ENCODE results near the gene FBXW8.

FBXW8 gene

DNA sequence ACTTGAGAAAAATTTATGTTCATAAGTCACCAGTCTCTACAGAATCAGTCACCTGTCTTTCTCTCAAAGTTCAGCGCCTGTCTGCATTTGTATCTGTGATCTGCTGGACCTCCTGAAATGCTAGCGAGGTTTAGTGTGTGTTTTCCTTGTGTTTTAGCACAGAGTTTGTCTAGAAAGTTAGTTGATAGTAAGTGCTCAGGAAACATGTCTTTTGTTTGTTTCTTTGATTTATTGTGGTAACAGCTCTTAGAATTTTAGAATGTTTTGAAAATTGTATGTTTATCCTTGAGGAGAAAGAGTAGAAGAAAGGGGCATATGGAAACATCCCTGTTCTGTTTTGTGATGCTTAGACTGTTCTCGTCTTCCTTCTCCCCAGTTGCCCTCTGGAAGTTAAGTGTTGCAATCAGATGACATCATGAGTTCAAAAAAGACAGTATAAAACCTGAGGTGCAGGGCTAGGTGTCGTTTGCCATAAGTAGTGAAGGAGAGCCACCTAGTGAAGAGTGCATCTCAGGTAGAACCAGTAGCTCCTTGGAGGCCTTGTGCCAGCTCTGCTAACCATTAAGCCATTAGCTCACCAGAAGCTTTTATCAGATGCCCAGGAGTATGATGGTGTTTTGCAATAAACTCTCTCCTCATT, 44.8 kb downstream of the FBXW8 start:
- no peak for DNase-seq (ENCODE audit: low read depth in 2 of 2)

DNA sequence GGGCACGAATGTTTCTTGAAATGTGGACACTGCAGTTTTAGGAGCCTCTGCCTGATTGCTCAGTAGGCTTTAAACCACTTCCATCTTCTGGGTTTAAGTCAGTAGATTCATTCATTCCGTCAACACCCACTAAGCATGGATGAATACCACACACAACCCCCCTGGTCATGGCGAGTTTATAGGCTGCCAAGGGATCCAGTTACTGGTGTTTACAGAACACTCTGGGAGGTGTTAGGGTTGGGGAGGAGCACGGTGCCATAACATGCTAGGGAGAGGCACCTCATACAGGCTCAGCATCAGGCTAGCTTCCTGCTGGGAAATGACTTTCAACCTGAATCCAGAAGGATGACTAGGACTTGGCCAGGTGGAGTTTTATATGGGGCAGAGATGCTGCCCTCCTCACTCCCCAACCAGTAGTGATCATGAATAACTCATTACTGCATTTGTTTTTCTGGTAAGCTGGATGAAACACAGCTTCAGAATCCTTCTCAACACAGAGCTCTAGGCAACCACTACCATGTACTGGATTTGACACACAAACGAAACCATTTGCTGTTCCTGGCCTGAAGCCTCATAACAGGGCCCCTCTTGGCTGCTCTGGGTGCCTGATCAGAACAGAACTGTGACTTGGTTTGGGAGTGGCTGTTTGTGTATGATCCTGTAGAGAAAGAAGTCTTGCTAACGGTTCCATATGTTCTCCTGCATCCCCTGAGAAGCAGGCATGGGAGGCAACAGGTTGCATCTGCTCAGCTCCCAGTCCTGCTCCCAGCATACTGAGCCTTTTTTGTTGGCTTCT, 47.9 kb downstream of the FBXW8 start:
- no peak for DNase-seq (ENCODE audit: low read depth in 2 of 2)

DNA sequence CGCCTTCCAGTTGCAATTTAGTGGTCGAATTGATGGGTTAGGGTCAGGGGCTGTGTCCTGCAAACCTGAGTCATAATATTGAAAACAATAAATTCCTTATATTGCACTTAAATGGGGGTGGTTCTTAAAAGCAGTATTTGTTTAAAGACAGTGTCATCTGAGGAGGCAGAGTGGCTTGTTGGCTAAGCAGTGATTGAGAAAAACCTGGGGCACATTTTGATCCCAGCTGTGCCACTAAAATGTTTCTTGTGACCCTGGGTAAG, 48.4 kb downstream of the FBXW8 start:
- no peak for DNase-seq (ENCODE audit: low read depth in 2 of 2)

DNA sequence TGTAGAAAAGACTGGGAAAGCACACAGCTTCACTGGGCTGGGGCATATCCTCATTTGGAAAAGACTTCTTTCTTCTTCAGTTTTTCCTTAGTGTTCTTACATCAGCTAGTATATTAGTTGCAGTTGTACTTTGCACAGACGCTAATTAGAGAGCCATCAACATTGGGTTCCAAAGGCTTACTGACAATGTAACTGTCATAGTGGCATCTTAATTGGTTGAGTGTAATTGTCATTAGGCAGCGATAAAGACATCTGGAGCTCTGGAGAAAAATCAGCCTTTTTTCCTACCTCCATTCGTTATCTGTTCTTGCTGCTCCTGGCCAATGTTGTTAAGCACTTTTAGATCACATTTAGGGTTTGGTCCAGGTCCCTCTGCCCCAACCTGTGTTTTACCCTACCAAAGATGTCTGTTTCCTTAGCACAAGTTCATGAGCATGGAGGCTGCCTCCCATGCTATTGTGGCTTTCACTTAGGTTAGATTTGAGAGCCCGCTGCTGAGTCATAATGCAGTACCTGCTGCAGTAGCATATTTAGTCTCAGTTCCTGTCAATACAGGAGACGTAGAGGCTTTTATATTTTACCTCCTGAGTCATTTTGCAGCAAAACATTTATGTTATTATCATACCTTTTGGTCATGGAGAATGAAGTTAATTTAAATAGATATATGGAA, 49.2 kb downstream of the FBXW8 start:
- DNase-seq (ENCODE audit: low read depth in 2 of 2), result no peak

DNA sequence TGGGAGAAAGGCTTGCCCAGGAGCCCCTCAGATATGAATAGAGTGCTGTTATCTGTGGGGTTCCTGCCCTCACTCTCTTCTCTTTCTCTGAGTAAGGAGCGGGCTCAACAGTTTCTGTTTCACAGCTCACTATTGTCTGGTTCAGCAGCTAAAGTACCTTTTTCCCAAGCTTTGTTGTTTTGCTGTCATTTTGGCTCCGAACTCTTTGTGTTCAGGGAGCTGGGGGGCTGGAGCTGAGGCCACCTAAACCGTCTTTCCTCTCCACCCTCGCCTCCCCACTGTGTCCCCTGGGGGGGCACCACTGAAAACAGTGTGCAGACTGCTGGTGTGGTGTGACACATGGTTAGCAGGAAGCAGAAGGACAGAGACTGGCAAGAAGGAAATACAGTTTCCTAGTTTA, 51.4 kb downstream of the FBXW8 start:
- no peak for DNase-seq (ENCODE audit: low read depth in 2 of 2)

DNA sequence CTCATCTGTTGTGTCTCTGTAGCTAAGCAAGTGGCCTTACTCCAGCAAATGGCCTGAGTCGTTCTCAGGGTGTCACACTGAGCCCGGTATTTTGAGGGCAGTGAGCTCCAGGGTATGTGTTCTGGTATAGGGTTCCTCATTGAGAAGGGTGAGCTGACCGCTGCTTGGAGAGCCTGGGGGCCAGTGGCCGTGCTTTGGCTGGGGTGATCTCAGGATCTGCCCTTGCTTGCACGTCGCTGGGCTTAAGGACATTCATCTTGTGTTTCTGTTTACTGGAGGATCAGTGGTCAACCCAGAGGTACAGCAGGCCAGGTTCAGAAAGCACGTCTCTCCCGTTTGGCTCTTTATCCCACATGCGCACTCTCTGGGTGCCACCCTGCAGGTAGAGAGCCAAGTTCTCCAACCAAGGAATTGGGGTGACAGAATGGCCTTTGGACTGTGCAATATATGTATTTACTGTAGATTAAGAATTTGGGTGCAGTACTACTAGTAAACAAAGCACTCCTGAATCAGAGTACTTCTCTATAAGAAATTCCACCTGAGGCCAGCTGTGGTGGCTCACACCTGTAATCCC, 52.1 kb downstream of the FBXW8 start:
- no peak for DNase-seq (ENCODE audit: low read depth in 2 of 2)

DNA sequence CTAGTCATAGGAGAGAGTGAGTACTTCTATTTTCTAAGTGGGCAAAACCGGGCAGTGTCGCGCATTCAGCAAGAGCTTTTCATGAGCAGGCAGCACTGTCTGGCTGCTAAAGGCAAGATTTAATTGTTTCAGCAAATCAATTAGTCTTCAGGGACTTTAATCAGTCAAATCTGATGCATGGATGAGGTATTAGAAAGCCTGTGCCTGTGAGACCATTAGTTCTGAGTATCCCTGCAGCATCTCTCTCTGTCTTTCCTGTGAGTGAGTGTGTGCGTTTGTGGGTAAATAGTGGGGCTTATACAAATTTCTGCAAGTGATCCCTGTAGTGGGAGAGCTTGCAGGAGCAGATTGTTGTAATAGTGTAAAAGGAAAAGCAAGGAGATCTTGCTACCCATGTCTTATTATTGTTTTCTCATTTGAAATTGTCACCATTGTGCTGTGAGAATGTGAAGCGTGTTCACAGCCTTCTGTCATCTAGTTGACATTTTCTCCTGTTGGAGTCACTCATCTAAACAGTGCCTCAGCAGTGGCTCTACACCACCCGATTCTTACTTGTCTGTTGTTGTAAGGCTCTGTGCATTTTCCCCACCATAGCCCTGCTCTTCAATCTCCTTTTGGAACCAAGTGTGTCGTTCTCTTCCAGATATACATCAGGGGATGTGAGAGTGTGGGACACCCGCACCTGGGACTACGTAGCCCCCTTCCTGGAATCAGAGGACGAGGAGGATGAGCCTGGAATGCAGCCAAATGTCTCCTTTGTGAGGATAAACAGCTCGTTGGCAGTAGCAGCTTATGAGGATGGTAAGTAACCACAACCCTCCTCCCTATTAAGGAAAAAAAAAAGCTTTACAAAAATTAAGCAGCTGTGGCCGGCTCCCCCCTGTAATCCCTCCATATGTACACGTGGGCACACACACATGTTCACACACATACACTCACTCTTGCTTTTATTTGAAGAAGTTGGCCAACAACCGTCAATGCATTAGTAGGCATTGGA, 53.6 kb downstream of the FBXW8 start:
- DNase-seq (ENCODE audit: low read depth in 2 of 2), result no peak

DNA sequence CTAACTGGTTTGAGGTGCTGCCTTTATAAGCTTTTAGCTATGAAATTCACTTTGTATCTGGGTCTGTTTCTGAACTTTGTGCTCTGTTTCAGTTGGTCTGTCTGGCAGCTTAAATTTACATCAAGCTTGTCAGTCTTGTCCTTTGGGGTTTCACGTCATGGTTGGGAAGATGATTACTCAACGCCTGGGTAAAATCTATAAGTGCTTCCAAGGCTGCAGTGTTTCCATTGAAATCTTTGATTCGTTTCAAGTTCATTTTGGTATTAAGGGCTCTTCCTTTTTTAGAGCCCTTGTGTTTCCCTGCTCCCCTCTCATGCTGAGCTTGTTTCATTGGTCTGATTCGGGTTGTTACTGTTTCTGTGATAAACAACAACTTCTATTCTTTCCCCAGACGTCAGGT, 58.2 kb downstream of the FBXW8 start:
- DNase-seq (ENCODE audit: low read depth in 2 of 2), result no peak

DNA sequence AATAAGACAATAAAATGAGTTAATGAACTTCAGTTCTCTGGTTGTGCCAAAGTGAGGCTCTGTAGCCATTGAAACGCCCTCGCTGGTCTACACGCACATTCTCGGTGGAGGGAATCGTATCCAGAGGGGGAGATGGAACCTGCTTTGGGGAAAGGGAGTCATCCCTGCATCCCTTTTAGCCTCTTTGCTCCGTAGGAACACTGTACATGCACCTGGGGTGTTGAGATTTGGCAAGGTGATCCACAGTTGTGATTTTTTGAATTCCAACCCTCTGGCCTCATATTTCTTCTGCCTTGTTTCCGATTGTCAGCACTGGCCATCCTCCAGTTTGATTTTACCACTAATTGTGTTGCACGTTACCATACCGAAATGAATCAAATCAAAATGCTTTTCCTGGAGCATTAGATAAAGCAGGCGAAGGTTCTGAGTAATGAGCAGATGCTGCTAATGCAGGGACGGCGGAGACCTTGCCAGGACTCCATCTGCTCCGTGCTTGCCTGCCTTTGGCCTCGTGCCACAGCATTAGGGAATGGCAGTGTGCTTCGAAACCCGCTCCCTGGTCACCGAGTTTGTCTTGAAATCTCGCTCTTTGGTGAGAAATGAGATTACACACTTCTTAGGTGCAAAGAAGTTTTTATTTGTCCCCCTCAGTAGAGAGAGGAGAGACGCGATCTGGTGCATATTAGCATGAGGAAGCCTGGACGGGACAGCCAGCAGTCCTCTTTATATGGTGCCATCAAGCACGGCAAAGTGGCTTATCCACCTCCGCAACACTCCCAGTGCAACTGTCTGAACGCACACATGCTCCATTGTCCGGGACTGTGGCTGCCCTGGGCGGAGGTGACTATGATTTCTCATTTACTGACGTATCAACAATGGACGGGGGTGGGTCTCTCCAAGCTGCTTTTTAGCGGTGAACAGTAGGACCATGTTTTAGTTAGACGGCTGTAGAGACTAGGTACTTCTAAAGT, 59.1 kb downstream of the FBXW8 start:
- DNase-seq (ENCODE audit: low read depth in 2 of 2), result no peak

DNA sequence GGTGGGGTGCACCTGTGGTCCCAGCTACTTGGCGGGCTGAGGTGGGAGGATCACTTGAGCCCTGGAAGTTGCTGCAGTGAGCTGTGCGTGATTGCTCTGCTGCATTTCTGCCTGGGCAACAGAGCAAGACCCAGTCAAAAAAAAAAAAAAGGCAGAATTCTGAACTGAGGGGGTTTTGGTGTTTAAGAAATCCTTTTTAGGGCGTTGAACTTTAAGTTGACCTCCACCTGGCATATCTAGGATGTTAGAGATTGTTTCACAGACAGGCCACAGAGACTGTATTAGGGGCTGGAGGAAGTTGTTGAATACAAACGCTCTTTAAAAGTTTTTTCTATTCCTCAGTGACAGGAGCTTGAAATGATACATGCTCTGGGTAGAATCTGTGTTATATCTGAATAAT, 60.5 kb downstream of the FBXW8 start:
- DNase-seq (ENCODE audit: low read depth in 2 of 2), result no peak

DNA sequence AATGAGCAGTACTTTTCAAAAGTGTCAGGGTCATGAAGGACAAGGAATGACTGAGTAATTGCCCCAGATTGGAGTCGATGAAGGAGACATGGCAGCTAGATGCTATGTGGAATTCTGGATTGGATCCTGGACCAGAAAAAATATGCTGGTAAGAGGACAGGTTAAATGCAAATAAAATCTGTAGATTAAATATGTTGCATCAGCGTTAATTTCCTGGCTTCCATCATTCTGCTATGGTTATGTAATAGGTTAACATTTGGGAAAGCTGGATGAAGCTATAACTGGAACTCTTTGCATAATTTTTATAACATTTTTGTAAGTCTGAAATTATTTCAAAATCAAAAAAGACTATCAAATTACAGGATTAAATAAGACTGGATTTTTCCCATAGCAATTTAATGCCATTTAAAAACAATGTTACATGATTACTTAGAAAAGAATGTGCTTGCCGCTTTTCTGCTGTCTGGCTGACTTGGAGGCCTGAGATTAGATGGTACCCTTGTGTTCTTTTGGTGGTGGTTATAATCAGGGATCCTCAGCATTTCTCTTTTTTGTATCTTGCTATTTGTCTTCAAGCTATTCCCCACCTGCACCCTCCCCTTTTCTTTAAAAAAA, 65.1 kb downstream of the FBXW8 start:
- DNase-seq (ENCODE audit: low read depth in 2 of 2), result no peak

DNA sequence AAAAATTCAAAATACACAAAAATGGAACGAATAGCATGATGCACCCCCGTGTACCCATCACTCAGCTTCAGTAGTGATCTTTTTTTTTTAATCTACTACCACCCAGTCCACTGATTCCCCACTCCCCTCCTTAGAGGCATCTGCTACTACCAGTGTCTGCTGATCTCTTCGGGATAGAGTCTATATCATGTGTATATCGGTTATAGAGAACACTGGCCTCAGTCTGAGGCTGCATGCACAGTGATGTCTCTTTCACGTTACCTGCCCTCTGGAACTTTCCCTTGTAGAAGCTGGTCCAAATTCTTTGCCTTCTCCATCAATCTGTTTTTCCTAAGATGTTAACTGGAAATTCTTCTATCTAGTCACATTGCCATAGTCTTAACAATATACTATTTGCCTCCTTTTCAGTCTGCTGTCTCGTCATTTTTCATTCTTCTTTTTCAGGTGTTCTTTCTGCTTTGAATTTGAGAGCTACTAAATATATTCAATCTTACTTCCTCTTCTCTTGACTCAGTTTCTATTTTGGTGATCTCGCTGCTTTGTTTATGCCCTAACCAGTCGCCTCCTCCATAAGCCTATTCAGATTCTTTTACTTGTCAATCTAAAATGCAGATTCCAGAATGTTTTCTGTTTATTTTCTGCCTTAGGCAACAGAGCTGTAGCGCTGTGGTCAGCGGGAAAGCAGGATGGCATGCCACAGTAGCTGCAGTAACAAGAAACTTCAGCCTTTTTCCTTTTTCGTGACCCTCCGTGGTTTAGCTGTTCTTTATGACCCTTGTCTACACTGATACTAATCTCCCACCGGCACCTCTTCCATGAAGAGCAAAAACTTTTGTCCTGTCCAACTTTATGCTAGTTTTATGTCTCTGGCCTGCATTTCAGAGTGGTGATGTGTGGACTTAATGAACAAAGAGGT, 67.0 kb downstream of the FBXW8 start:
- DNase-seq (ENCODE audit: low read depth in 2 of 2), result no peak

DNA sequence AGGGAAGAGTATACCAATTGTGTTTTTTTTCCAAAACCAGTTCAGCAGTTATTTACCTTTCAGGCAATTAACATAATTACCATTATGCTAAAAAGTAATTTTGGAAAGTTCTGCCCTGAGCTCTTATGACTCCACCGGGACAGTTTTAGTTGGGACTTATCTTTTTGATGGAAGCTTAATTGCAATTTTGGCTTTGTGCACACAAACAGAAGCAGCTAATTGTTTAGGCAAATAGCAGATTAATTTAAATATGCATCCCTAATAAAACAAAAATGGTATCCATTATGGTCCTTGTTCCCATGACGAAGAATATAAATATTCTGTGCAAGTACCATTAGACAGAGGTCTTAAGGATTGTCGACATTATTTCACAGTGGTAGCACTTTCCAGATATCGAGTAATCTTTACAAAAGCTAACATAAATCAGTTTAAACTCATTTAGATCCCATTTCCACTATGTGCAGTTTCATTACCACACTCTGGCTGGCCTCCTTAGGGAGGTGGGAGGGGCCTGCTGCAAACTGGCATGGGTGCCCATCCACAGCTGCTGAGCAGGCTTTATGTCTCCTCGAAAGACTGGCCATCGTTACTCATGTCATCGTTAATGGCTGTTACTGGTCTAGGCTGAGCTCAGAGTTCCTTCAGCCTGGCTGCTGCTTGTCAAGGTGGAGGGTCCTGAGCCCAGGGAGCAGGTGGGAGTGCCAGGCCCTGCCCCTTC, 68.2 kb downstream of the FBXW8 start:
- no peak for DNase-seq (ENCODE audit: low read depth in 2 of 2)

DNA sequence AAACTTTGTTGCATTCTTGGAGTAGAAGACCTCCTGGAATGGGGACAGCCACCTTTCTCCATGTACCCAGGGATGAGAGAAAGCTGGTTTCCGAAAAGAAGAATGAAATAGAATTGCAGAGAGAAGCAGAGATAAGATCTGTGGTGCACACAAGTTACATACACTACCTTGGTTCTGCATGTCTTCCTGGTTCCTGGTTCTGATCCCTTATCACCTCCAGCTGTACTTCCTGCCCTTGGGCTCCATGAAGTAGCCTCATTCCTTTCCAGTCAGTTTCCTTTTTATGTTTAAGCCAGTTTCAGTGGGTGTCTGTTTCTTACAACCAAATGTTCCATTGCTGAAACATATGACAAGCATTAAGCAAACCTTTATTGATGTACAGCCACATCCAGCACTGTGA, 69.3 kb downstream of the FBXW8 start:
- DNase-seq (ENCODE audit: low read depth in 2 of 2), result no peak

DNA sequence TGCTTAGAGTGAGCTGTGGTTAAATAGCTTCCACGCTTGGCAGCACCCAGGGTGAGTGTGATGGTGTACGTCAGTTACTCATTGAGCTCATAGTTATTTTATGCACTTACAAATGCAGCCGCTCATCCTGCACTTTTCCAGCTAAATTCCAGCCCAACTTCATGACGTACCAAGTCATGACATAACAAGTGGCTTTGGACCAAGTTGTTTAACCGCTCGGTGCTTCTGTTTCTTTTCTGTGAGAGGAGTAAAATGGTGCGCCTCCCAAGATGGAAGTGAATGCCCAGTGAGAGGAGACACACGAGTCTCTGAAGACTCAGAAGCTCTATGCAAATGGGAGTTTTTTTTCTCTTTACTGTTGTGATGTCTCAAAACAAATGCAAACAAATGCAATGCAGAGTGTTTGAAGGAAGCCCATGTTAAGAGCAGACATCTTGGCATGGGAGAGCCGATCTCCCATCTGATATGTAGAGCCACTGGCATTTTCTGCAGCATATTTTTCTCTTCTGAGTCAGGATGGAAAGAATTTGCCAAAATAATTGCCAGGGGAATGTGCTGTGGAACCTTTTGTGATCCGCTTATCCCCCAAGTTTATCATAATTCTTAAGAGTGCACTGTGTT, 72.2 kb downstream of the FBXW8 start:
- no peak for DNase-seq (ENCODE audit: low read depth in 2 of 2)

DNA sequence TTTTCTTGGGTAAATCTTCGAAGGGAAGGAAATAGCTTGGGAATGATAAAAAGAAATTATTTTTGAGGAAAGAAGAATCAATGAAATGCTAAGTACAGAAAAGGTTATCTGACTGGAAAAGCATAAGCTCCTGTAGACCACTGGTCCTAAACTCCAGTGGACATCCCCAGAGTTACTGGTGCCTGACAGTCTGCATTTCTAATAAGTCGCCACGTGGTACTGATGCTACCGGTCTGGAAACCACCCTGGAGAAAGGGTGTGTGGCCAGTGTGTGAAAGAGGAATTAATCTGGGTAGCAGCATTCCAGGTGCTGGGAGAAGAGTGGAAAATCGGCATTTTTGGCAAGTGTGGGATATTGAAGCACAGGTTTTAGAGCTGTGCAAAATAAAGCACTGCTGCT, 73.3 kb downstream of the FBXW8 start:
- no peak for DNase-seq (ENCODE audit: low read depth in 2 of 2)

DNA sequence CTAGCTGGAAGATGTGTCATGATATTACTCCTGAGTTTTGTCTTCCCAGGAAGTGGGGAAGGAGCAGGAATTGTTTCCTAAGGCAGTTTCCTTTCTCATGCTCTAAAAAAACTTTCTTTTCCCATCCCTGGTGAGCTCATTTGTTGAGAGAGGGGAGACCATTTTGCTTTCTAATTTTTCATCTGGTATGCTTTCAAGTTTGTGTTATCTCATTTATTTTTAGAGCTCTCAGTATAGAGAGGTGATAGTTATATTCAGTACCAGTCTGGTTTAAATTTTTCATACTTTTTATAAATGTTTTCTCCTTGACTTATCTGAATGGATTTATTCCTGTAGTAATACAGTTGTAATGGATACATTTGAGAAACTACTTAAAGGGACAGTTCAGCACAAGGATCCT, 79.6 kb downstream of the FBXW8 start:
- DNase-seq (ENCODE audit: low read depth in 2 of 2), result no peak
